ENCODE measurements around the gene UNC5C.

The UNC5C gene

GRCh38 chr4:95544113-95545103, 4.4 kb downstream of the UNC5C start:
- H3K9me3 Mint-ChIP-seq = no peaks in the 10 kb centered on the region
- no peaks in the 10 kb centered on the region for H3K36me3 Mint-ChIP-seq (ENCODE audit: low read depth)
- H3K4me1 Mint-ChIP-seq = peaks cover 54% of the 10 kb centered on the region
- peaks cover 6% of the 10 kb centered on the region for H3K27me3 Mint-ChIP-seq (ENCODE audit: low read depth, poor library complexity)
- no peak overlapping the region for H3K27ac Mint-ChIP-seq
- H3K4me3 Mint-ChIP-seq = no peak overlapping the region
- DNase-seq = no peak
- no peak for TF ChIP-seq CTCF (IDR thresholded peaks at IDR 0.05)

DNA sequence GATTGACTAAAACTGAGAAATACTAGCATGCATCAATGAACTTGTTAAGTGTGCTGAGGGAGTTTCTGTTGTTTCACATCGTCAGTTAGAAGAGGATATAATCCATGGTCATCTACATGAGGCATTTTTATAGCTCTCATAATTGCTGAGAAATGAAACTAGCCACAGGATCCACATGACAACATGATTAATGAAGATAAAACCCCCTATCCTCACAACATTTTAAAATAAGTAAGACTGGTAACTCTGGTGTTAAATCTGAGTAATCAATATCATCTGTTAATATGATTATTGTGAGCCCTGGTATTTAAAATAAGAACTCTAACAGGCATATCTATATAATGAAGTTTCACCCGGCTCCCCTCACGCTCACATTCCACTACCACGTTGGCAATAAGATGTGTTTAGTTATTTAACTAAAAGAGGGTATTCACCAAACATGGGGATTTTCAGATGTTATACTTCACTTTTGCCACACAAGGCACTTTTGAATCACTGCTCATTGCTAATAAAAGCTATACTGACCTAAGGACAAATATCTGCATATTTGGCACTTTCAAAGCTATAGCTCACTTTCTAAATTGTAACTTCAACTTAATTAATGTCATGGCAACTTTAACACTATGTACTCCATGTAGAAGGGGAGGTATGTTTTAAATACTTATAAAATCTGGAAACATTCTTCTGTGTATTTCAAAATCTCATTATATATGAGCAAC, 6.7 kb downstream of the UNC5C start:
- Mint-ChIP-seq H3K36me3 (ENCODE audit: low read depth) (no peaks in the 10 kb centered on the region), H3K27ac (no peak overlapping the region), H3K9me3 (no peaks in the 10 kb centered on the region), H3K4me3 (no peak overlapping the region), H3K4me1 (peaks cover 71% of the 10 kb centered on the region), H3K27me3 (ENCODE audit: low read depth, poor library complexity) (peaks cover 6% of the 10 kb centered on the region)
- DNase-seq = no peak
- TF ChIP-seq CTCF (IDR thresholded peaks at IDR 0.05) = no peak

DNA sequence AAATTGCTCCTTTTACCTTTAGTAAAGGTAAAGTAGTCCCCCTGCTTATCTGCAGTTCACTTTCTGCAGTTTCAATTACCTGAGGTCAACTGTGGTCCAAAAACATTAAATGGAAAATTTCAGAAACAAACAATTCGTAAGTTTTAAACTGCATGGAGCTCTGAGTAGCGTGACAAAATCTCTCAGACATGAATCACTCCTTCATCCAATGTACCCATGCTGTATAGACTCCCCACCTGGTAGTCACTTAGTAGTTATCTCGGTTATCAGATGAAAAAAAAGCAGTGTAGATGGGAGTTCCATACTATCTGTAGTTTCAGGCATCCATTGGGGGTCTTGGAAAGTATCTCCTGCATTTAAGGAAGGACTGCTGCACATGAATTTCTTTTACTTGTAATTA, 7.7 kb downstream of the UNC5C start:
- Mint-ChIP-seq H3K4me1 (peaks cover 63% of the 10 kb centered on the region), H3K27me3 (ENCODE audit: low read depth, poor library complexity) (peaks cover 2% of the 10 kb centered on the region), H3K9me3 (no peaks in the 10 kb centered on the region), H3K27ac (no peak overlapping the region), H3K36me3 (ENCODE audit: low read depth) (no peaks in the 10 kb centered on the region), H3K4me3 (no peak overlapping the region)
- TF ChIP-seq CTCF (IDR thresholded peaks at IDR 0.05) = no peak
- no peak for DNase-seq

- Mint-ChIP-seq H3K9me3 (no peaks in the 10 kb centered on the region), H3K27ac (no peak overlapping the region), H3K4me1 (peaks cover 56% of the 10 kb centered on the region), H3K4me3 (no peak overlapping the region), H3K27me3 (ENCODE audit: low read depth, poor library complexity) (no peaks in the 10 kb centered on the region), H3K36me3 (ENCODE audit: low read depth) (no peaks in the 10 kb centered on the region)
- TF ChIP-seq CTCF (IDR thresholded peaks at IDR 0.05) = no peak
- no peak for DNase-seq
These were observed 8.5 kb downstream of the UNC5C start for GRCh38 chr4:95540227-95540626.

DNA sequence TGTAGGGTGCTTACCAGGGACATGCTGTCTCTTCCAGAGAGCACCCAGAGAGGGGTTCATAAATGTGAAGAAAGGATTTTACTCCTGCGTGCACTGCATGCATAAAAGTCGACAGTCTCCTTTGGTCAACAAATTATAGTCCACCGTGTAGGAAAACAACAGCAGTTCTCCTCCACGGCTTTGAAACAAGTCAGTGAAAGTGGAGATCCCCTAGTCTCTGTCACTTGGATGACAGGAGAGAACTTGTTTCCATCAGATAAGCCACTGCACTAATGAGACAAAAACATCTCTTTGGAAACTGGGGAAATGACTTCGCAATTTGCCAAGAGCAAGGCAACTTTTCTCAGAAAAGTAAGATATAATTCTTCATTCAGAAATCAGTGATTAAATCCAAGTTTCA, 9.7 kb downstream of the UNC5C start:
- Mint-ChIP-seq H3K4me3 (peak overlapping the region; percentile 48), H3K9me3 (no peaks in the 10 kb centered on the region), H3K27ac (peak overlapping the region; percentile 79), H3K4me1 (peaks cover 49% of the 10 kb centered on the region), H3K27me3 (ENCODE audit: low read depth, poor library complexity) (no peaks in the 10 kb centered on the region), H3K36me3 (ENCODE audit: low read depth) (no peaks in the 10 kb centered on the region)
- DNase-seq = no peak
- no peak for TF ChIP-seq CTCF (IDR thresholded peaks at IDR 0.05)

All from nephron progenitor cell (in vitro differentiated cells).